ES-I3 (cell line): Measurements from ENCODE around the gene LRCH2.

Source experiments
- H3K36me3 ChIP-seq: 2 replicates; pipeline ENCODE4 v1.6.1; 2013; ENCODE audit warnings: mild to moderate bottlenecking, low read length, control low read depth, moderate library complexity; ENCODE audit not compliant: insufficient read depth
- H3K4me1 ChIP-seq: 2 replicates; pipeline ENCODE4 v1.6.1; 2013; ENCODE audit warnings: mild to moderate bottlenecking, control low read depth, low read length; ENCODE audit not compliant: insufficient read depth
- H3K9ac ChIP-seq: 2 replicates; pipeline ENCODE4 v1.6.1; 2013; ENCODE audit warnings: low read depth, mild to moderate bottlenecking, low read length, moderate library complexity
- H3K9me3 ChIP-seq: 2 replicates; pipeline ENCODE4 v1.6.1; 2013; ENCODE audit warnings: mild to moderate bottlenecking, low read length, moderate library complexity; ENCODE audit not compliant: control insufficient read depth, insufficient read depth

Gene LRCH2

GRCh38 chrX:115189110-115189509 is 44.8 kb downstream of the LRCH2 start, which contains the start of gene RBMXL3:
RBMXL3 (plus strand) TSS chrX:115189410; CDS start chrX:115189442, 32 bp downstream.
- Histone ChIP-seq H3K9me3 (no peaks in the 10 kb centered on the region; the same call in 1 of the 2 replicates), H3K4me1 (no peaks in the 10 kb centered on the region), H3K9ac (no peak within 1 kb of the TSS), H3K36me3 (no peaks in the 10 kb centered on the region)

DNA sequence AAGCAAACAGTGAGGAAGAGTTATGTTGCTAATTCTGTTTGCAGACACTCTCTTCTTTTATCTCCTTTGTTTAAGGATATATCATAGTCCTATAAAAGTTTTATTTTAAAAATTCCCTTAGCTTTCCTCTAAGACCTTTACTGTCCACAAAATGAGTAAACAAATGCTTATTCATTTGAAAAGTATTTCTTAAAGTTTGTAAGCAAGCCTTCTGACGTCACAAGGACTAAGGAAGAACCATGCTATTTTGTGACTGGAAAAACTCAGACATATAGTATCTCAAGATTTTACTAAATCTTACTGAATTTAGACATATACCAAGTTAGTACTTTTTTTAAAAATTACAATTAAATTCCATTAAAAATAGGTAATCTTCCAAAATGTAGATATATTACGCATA is 49.9 kb downstream of the LRCH2 start:
- Histone ChIP-seq H3K9me3 (no peaks in the 10 kb centered on the region), H3K9ac (no peak overlapping the region), H3K4me1 (no peaks in the 10 kb centered on the region), H3K36me3 (no peaks in the 10 kb centered on the region)

DNA sequence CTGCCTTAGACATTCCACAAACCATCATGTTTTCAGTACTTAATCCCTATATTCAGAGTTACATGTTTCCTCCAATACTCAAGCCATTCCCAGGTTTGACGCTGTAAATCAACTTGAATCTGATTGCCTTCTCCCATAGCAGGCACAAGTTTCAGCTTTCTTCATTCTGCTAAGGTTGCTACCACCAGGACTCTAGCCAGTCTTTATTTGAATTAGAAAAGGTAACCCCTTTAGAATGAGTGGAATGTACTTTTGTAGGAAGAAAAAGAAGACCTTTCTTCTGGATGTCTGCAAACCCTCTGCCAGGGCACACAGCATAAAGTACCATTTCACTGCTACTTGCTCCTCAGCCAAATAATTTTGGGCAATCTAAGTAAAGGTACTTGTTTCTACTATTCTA is 55.4 kb downstream of the LRCH2 start:
- H3K9ac ChIP-seq: no peak overlapping the region
- no peaks in the 10 kb centered on the region for H3K9me3 ChIP-seq
- H3K36me3 ChIP-seq: no peaks in the 10 kb centered on the region
- H3K4me1 ChIP-seq: peaks cover 13% of the 10 kb centered on the region

- Histone ChIP-seq H3K9ac (no peak overlapping the region), H3K36me3 (no peaks in the 10 kb centered on the region), H3K4me1 (peaks cover 13% of the 10 kb centered on the region), H3K9me3 (no peaks in the 10 kb centered on the region)
These were observed 56.0 kb downstream of the LRCH2 start for GRCh38 chrX:115177932-115178331.

GRCh38 chrX:115174548-115174947 is 59.3 kb downstream of the LRCH2 start:
- H3K4me1 ChIP-seq: peaks cover 13% of the 10 kb centered on the region
- H3K36me3 ChIP-seq: no peaks in the 10 kb centered on the region
- H3K9me3 ChIP-seq: no peaks in the 10 kb centered on the region
- H3K9ac ChIP-seq: no peak overlapping the region

DNA sequence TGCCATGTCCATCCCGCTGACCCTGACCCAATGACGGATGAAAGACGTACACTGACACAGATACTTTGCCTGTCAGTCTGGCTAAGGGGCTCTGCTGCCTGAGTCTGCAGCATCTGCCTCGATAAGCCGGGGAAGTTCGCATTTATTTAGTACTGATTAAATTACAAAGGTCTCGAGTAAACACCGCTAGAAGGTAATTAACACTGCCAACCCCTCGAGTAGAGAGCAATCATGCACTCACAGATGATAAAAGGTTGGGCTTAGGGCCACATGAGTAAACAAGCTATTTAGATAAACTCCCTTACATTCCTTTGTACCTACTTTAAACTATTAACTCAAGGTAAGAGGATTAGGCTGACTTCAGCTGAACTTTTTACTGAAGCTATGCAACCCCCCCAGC is 60.7 kb downstream of the LRCH2 start:
- Histone ChIP-seq H3K36me3 (no peaks in the 10 kb centered on the region), H3K9ac (no peak overlapping the region), H3K9me3 (no peaks in the 10 kb centered on the region), H3K4me1 (peaks cover 5% of the 10 kb centered on the region)

DNA sequence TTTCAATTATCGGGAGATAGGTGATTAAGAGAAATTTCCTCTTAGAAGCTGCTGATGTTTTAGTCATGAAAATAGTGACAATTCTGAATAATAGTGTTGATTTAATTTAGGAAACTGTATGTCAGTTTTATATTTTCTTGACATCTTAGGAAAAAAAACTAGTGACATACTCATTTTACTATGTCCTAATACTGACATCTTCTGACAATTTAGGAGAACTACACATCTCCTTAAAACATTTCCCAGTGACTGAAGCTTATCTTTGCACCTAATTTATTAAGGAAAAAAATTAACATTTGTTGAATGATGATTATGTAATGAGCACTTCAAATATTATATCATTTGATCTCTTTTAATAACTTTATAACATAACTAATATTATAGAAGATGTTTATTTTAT is 86.7 kb downstream of the LRCH2 start:
- Histone ChIP-seq H3K9ac (no peak overlapping the region), H3K9me3 (no peaks in the 10 kb centered on the region; the same call in 1 of the 2 replicates), H3K4me1 (no peaks in the 10 kb centered on the region), H3K36me3 (no peaks in the 10 kb centered on the region)

DNA sequence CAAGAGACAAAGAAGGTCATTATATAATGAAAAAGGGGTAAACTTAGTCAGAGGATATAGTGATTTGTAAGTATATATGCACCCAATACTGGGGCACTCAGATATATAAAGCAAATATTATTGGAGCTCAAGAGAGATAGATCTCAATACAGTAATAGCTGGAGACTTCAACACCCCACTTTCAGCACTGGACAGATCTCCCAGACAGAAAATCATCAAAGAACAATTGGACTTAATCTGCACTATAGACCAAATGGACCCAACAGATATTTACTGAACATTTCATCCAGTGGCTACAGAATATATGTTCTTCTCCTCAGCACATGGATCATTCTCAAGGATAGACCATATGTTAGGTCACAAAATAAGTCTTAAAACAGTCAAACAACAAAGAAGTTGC is 91.8 kb downstream of the LRCH2 start:
- Histone ChIP-seq H3K9ac (no peak overlapping the region), H3K4me1 (peaks cover 10% of the 10 kb centered on the region; the same call in 1 of the 2 replicates), H3K36me3 (no peaks in the 10 kb centered on the region), H3K9me3 (peaks cover 2% of the 10 kb centered on the region)

- H3K4me1 ChIP-seq: peaks cover 10% of the 10 kb centered on the region; the same call in 1 of the 2 replicates
- H3K9me3 ChIP-seq: peaks cover 2% of the 10 kb centered on the region; the same call in 1 of the 2 replicates
- no peaks in the 10 kb centered on the region for H3K36me3 ChIP-seq
- H3K9ac ChIP-seq: no peak overlapping the region
These were observed 95.9 kb downstream of the LRCH2 start for GRCh38 chrX:115138040-115138439.

- Histone ChIP-seq H3K36me3 (no peaks in the 10 kb centered on the region), H3K4me1 (peaks cover 10% of the 10 kb centered on the region; the same call in 1 of the 2 replicates), H3K9me3 (no peaks in the 10 kb centered on the region), H3K9ac (no peak overlapping the region)
These were observed 99.5 kb downstream of the LRCH2 start for GRCh38 chrX:115134382-115134781.

DNA sequence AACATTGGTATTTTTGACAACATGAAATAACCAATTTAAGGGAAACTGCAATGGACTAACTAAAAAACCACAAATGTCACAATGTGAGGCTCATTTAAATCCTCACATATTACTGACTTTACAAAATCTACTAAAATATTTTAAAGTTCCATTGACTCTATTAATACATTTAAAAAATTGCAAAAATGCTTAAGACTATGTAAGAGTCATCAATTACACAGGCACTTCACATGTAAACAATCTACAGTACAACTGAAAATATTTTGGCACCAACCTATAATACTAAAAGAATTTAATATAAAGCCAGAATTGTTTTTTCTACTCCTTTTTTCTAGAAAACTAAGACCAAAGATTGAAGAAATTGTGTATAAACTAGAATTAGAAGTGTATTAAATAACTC is 121.5 kb downstream of the LRCH2 start:
- Histone ChIP-seq H3K36me3 (no peaks in the 10 kb centered on the region), H3K9ac (no peak overlapping the region), H3K9me3 (no peaks in the 10 kb centered on the region), H3K4me1 (no peaks in the 10 kb centered on the region)

GRCh38 chrX:115098897-115099296 is 135.0 kb downstream of the LRCH2 start:
- no peaks in the 10 kb centered on the region for H3K9me3 ChIP-seq
- H3K4me1 ChIP-seq: no peaks in the 10 kb centered on the region
- no peaks in the 10 kb centered on the region for H3K36me3 ChIP-seq
- no peak overlapping the region for H3K9ac ChIP-seq

- no peaks in the 10 kb centered on the region for H3K4me1 ChIP-seq
- H3K36me3 ChIP-seq: no peaks in the 10 kb centered on the region
- peaks cover 3% of the 10 kb centered on the region; the same call in 1 of the 2 replicates for H3K9me3 ChIP-seq
- H3K9ac ChIP-seq: no peak overlapping the region
These were observed 140.7 kb downstream of the LRCH2 start for GRCh38 chrX:115093191-115093590.

DNA sequence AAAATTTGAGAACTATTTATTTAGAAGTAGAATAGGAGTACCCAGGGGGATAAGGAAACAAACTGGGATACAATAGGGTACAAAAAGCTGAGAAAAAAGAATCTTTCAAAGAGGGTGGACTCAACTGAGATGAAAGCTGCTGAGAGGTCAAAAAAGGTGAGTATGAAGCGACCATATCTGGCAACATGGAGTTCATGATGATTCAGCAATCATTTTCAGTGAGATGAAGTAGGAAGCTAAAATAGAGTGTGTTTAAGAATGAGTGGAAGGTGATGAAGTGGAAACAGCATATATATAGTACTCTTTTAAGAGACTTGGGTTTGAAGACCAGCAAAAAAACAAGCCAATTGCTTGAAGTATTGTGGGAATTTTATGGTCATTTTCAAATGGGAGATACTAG is 144.5 kb downstream of the LRCH2 start:
- H3K9ac ChIP-seq: no peak overlapping the region
- no peaks in the 10 kb centered on the region for H3K4me1 ChIP-seq
- H3K36me3 ChIP-seq: no peaks in the 10 kb centered on the region
- H3K9me3 ChIP-seq: peaks cover 6% of the 10 kb centered on the region

DNA sequence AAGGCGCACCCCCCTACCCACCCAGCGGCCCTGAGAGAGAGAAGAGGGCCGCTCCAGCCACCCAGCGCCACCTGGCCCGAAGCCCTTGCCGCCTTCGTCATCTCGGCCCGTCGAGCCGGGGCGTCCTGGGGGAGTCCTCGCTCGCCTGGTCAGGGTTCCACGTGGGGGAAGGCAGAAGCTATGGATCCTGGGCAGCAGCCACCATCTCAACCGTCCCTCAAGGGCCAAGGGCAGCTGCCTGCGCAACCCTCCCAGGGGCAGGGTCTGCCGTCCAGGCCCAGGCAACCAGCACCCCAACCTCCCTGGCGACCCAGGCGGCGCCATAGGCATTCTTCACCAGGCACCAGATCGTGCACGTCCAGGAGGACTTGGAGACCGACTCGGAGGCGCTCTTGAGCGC is 165.0 kb downstream of the LRCH2 start:
- Histone ChIP-seq H3K4me1 (no peaks in the 10 kb centered on the region), H3K36me3 (no peaks in the 10 kb centered on the region), H3K9me3 (no peaks in the 10 kb centered on the region), H3K9ac (no peak overlapping the region)

DNA sequence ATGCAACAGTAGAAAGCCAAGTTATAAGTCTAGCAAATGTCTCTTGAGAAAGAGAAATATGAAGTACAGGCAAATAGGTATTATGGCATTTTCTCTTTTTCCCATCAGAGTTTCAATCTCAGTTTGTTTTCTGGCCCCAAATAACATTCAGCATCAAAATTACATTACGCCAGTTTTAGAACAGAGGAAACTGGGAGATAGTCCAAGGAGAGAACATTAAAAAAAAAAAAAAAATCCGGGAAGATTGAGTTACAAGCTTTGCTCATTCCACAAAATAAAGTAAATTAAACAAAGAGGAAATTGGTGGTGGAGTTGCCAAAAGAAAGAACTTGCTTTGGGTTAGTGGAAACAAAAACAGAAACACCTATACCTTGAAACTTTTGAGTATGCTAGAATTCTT is 166.1 kb downstream of the LRCH2 start:
- no peak overlapping the region for H3K9ac ChIP-seq
- no peaks in the 10 kb centered on the region for H3K4me1 ChIP-seq
- no peaks in the 10 kb centered on the region for H3K9me3 ChIP-seq
- no peaks in the 10 kb centered on the region for H3K36me3 ChIP-seq
